T-helper 2 cell (primary cell): ENCODE data around the gene B3GALT6.
A peak's percentile ranks its signal among the peaks of the same experiment; 100 is the strongest.
"Not testable (repeated sequence)": the region's sequence is repeated elsewhere in the genome, so short reads cannot be mapped to it uniquely, and the experiment has no call there.

Experiments used
- DNase-seq, 5 experiments: peaks; one replicate each; pipeline versions ENCODE4 v3.0.0 to v3.0.0-alpha.2; 2012 to 2022

Gene B3GALT6

GRCh38 chr1:1245817-1246576 is 14.0 kb downstream of the B3GALT6 start:
- DNase-seq: no peak

- no peak for DNase-seq
Observed at GRCh38 chr1:1246577-1247340, 14.7 kb downstream of the B3GALT6 start, which contains the start of gene C1QTNF12. TSS of gene C1QTNF12 (minus strand) at chr1:1246722. CDS start at chr1:1246690, 32 bp downstream.

GRCh38 chr1:1247341-1247913 is 15.4 kb downstream of the B3GALT6 start:
- no peak for DNase-seq

DNA sequence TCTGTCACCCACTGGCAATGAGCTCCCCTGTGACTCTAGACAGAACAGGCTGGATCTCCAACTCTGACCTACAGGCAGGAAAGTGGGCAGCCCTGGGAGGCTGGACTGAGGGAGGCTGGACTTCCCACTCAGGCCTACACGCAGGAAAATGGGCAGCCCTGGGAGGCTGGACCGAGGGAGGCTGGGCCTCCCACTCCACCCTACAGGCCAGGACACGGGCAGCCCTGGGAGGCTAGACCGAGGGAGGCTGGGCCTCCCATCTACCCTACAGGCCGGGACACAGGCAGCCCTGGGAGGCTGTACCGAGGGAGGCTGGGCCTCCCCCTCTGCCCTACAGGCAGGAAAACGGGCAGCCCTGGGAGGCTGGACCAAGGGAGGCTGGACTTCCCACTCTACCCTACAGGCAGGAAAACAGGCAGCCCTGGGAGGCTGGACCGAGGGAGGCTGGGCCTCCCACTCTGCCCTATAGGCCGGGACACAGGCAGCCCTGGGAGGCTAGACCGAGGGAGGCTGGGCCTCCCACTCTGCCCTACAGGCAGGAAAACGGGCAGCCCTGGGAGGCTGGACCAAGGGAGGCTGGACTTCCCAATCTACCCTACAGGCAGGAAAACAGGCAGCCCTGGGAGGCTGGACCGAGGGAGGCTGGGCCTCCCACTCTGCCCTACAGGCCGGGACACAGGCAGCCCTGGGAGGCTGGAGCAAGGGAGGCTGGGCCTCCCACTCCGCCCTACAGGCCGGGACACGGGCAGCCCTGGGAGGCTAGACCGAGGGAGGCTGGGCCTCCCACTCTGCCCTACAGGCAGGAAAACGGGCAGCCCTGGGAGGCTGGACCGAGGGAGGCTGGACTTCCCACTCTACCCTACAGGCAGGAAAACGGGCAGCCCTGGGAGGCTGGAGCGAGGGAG is 16.2 kb downstream of the B3GALT6 start:
- DNase-seq: not testable (repeated sequence)

DNA sequence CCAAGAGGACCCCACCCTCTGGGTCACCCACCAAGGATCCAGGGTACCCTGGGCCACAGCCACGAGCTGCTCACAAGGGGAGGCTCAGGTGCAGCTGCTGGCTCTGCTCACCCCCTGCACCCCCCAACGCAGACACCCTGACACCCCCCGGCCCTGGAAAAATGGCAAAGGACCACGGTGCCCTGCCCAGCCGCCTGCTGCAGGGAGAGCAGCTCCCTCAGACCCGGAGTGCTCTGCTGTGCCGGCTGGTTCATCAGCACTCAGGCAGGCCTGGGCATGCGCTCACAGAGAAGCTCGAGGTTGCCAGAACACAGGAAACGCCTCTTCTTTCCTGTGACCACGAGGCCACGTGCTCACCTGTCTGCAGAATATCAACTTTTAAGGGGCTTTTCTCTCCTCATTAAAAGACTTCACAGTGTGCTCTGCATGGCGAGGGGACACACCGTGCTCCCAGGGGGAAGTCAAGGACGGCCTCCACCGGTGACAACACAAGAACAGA is 18.8 kb downstream of the B3GALT6 start:
- peak in 4 of 5 experiments; percentile 37 to 87 (median 56) for DNase-seq

DNA sequence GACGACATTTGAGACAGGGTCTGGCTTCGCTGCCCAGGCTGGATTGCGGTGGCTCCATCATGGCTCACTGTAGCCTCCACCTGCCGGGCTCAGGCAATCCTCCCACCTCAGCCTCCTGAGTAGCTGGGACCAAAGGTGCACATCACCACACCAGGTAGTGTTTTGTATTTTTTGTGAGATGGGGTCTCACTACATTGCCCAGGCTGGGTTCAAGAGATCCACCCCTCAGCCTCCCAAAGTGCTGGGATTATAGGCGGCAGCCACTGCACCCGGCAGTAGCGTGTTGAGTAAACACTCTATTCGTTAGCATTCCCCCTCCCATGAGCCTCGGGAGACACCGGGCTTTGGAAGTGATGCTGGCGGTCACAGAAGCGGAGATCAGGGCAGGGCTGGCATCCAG is 21.3 kb downstream of the B3GALT6 start:
- DNase-seq: no peak

DNA sequence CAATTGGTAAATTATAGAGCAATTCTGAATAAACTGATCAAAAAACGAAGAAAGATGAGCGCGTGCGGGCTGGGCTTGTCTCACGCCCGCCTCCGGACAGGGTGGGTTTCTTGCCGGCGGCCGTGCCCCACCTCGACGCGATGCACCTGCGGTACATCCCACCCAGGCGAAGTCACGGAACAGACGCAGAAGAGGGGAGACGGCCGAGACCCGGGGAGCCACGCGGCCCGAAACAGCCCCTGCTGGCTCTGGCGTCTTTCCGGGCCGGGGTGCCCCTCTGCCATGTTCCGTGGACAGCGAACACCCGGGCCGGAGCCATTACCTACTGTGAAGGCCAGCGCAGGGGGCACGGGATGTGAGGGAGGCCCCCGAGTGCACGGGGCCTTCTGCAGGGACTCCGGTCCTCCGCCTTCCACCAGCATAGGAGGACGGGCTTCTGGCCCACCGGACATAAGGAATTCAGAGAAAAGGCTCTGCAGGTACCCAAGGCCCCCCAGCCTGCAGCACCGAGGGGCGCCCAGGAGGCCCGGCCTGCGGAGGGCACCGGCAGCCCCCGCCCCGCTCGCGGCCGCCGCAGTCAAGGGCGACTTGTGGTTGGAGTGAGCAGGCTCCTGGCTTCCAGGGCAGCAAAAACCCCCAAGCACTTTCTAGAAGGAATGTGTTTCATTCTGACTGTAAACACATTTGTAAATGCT is 22.1 kb downstream of the B3GALT6 start:
- DNase-seq: no peak

DNA sequence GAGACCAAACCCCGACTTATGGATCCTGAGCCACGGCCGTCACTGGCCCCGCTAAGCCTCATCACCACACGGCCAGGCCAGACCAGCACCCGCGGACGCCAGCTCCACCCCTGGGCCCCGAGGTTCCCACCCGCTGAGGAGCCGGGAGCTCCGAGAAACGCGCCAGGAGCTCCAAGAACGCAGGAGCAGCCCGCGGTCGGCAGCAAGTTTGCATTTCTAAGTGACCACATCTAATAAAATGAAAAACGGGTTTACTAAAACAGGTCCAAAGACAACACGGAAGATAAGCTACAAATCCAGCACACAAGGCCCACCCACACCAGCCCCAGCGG is 22.6 kb downstream of the B3GALT6 start:
- no peak for DNase-seq

GRCh38 chr1:1255078-1255477 is 23.0 kb downstream of the B3GALT6 start:
- DNase-seq: peak in 1 of 5 experiments; percentile 2

GRCh38 chr1:1255611-1256010 is 23.6 kb downstream of the B3GALT6 start:
- no peak for DNase-seq

GRCh38 chr1:1256956-1257871 is 25.2 kb downstream of the B3GALT6 start:
- peak in 1 of 5 experiments; percentile 1 for DNase-seq

DNA sequence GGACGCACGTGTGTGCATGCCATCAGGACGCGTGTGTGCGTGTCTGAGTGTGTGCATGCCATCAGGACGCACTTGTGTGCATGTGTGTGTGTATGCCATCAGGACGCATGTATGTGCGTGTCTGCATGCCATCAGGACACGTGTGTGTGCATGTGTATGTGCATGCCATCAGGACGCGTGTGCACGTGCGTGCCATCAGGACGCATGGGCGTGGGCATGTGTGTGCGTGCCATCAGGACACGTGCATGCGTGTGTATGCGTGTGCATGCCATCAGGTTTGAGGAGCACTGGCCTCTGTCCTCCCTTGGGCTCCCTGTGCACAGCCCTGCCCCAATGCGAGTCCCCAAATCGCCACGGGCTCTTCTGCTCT is 27.1 kb downstream of the B3GALT6 start:
- no peak for DNase-seq

DNA sequence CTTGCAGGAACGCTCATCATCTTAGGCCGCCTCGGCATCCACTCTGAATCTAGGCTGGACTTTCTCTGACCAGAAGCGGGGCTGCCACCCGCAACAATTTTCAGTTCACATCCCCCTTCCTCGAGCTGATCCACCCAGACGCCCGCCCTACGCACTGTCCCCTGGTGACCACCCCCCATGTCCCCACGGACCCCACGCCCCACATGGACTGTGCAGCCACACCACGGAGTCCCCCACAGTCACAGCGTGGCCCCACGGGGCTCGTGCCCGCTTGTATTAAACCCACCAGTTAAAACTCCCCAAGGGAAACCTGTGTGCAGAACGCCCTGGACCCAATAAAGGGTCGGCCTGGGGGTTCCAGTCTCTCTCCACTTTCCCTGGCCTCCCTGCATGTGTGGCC is 27.5 kb downstream of the B3GALT6 start:
- no peak for DNase-seq

- DNase-seq: no peak
Observed at GRCh38 chr1:1259951-1260600, 28.0 kb downstream of the B3GALT6 start.

DNA sequence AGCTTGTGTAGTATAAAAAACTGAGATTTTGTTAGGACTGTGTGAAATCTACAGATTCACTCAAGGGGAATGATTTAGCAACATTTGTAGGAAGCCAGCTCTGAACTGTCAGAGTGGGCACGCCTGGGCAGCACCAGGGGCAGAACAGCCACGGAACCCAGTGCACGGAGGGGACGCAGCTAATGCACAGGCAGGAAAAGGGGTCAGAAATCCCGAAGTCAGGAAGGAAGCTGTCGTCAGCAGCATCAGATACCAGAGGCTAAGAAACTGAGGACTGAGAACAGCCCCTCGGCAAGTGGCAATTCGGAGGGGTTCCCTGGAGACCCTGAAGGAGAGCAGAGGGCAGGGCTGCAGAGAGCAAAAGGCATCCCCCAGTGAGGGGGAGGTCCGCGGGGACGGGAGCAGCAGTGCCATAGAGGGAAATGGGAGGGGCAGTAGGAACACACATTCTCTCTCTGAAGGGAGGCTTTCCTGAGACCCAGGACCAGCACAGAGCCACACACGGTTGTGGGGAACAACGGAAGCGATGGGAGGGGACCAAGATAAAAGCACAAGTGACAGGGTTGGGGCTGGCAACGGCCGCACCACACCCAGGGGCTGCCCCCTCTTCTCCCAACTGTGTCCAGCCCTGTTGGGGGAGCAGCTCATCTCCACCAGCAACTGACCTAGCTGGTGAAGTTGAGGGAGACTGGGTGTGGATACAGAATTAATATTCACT is 29.0 kb downstream of the B3GALT6 start:
- no peak for DNase-seq

- no peak for DNase-seq
Observed at GRCh38 chr1:1262071-1262470, 30.0 kb downstream of the B3GALT6 start.

GRCh38 chr1:1262758-1263157 is 30.7 kb downstream of the B3GALT6 start:
- no peak for DNase-seq

DNA sequence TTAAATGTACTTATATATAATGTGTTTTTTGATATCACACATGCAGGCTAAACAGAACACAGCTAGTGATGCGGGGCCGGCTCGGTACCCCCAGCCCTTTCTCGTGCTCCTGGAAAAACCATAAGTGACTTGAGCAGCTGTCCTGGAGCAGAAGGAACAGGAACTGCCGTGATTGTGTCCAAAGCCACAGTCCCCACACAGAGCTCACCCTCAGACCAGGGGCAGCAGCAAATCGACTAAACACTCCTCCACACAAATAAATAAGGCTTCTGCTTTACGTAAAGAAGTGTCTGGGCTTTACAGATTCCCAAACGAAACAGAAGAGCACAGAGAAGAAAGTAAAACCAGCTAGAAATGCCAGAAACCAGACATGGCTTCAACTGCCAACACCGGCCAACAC is 32.0 kb downstream of the B3GALT6 start:
- no peak for DNase-seq

DNA sequence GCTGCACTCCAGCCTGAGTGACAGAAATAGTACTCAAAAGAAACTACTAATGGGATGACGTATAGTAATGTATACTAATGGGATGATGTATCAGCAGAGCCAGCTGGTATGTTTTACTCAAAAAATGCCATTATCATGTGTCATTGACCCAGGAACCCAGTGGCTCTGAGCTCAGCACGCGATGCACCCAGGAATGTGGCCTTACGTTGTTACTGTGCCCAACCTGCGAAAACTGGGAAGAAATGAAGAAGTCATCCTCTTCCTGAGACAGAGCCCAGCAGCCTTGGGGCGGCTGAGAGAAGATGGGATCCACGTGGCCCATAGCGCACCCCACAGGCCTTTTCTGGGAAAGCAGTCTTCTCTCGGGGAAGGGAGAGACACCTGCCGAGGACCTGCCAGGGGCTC is 32.8 kb downstream of the B3GALT6 start:
- no peak for DNase-seq
